Tibial nerve (tissue), 4 donors: ENCODE data around the gene PSMD5. TPM values are rescaled to one million over a fixed set of nuclear protein-coding genes. Genes with fewer than 3 reads are reported as not detected.

Source experiments
- DNase-seq, 2 donors: peaks; one replicate each; pipeline ENCODE4 v3.0.0-alpha.2; 2019; ENCODE audit warnings: low spot score in 2 of 2
- H3K27ac ChIP-seq, 4 donors: fragments of 200-600 bp; sonication (generic) in 3 of 4; one replicate each; pipeline ENCODE4 v1.5.1; 2017 to 2019; ENCODE audit warnings: mild to moderate bottlenecking in 1 of 4
- H3K27me3 ChIP-seq, 2 donors: fragments of 200-600 bp; sonication (generic) in 1 of 2; one replicate each; pipeline versions ENCODE4 v1.5.1 to v1.6.0; 2017 to 2019
- H3K36me3 ChIP-seq, 3 donors: fragments of 200-600 bp; sonication (generic); one replicate each; pipeline ENCODE4 v1.5.1; 2018 to 2019
- H3K4me1 ChIP-seq, 4 donors: fragments of 200-600 bp; sonication (generic) in 3 of 4; one replicate each; pipeline ENCODE4 v1.5.1; 2017 to 2019
- H3K4me3 ChIP-seq, 4 donors: fragments of 200-600 bp; sonication (generic) in 3 of 4; one replicate each; pipeline ENCODE4 v1.5.1; 2017 to 2019; ENCODE audit warnings: mild to moderate bottlenecking in 1 of 4, moderate library complexity in 1 of 4
- H3K9me3 ChIP-seq, 4 donors: fragments of 200-600 bp; sonication (generic) in 3 of 4; one replicate each; pipeline ENCODE4 v1.5.1; 2017 to 2019
- EP300 ChIP-seq, 2 donors: sonication (generic); formaldehyde crosslinking; IDR thresholded peaks; one replicate each; pipeline ENCODE4 v1.6.1; 2017; ENCODE audit warnings: antibody characterized with exemption in 2 of 2, mild to moderate bottlenecking in 1 of 2
- POLR2A ChIP-seq, 2 donors: fragments of 450-650 bp; IDR thresholded peaks; one replicate each; pipeline ENCODE4 v1.6.1; 2017; ENCODE audit warnings: antibody characterized with exemption in 2 of 2, mild to moderate bottlenecking in 2 of 2, moderate library complexity in 2 of 2
- WGBS, 2 donors: methylation state at CpG; one replicate each; pipeline ENCODE4 v1.1.5; 2018; 5-methylcytosine and 5-hydroxymethylcytosine counted together
- total RNA-seq, 4 donors: library from RNA; depleted of rRNA; stranded (reverse); fragments of >200 nt; gene quantifications; one replicate each; pipeline ENCODE4 v1.1.0, GENCODE V29; 2016
- TF ChIP-seq, protein P1 (sequence below), 5 experiments: fragments of 200-600 bp in 3 of 5; fragments of 450-650 bp in 2 of 5; sonication (generic) in 3 of 5; IDR thresholded peaks; one replicate each; pipeline ENCODE4 v1.5.1; 2016 to 2019; ENCODE audit warnings: antibody characterized with exemption in 5 of 5, mild to moderate bottlenecking in 3 of 5, moderate library complexity in 2 of 5

The PSMD5 gene
- total RNA-seq, 4 donors from 2014 or later: 33.9 to 37.7 (median 37.4) TPM

DNA sequence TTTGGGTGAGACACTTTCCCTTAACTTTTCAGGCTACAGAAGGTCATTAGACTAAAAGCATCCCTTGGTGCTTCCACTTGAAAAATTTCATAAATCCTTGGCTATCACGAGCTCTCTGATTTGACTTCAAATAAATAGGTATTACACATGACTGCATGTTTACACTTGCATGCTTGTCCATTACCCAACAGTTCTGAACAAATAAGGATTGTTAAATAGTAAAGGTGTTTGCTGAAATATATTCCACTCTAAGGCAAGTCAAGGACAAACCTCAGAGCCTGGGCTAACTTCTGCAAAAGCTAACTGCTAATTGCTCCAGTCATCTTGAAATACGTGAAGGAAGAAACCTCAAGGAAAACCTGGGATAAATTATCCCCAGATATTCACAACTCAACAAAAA lies 64.0 kb downstream of the PSMD5 start:
- no peaks in the 10 kb centered on the region for H3K9me3 ChIP-seq
- peaks cover 0 to 10% (median 2%) of the 10 kb centered on the region in 4 donors for H3K4me1 ChIP-seq
- TF ChIP-seq POLR2A (IDR thresholded peaks at IDR 0.05): no peak
- no peak for TF ChIP-seq EP300 (IDR thresholded peaks at IDR 0.05)
- TF ChIP-seq, protein P1, sequence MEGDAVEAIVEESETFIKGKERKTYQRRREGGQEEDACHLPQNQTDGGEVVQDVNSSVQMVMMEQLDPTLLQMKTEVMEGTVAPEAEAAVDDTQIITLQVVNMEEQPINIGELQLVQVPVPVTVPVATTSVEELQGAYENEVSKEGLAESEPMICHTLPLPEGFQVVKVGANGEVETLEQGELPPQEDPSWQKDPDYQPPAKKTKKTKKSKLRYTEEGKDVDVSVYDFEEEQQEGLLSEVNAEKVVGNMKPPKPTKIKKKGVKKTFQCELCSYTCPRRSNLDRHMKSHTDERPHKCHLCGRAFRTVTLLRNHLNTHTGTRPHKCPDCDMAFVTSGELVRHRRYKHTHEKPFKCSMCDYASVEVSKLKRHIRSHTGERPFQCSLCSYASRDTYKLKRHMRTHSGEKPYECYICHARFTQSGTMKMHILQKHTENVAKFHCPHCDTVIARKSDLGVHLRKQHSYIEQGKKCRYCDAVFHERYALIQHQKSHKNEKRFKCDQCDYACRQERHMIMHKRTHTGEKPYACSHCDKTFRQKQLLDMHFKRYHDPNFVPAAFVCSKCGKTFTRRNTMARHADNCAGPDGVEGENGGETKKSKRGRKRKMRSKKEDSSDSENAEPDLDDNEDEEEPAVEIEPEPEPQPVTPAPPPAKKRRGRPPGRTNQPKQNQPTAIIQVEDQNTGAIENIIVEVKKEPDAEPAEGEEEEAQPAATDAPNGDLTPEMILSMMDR (IDR thresholded peaks at IDR 0.05): no peak
- WGBS, 2 donors: 70 to 81% methylated on average over 2 of the region's 2 CpGs
- H3K36me3 ChIP-seq: peaks cover 0 to 62% (median 2%) of the 10 kb centered on the region in 3 donors
- no peak overlapping the region for H3K4me3 ChIP-seq
- no peak overlapping the region for H3K27ac ChIP-seq
- DNase-seq: no peak
- H3K27me3 ChIP-seq: no peaks in the 10 kb centered on the region

DNA sequence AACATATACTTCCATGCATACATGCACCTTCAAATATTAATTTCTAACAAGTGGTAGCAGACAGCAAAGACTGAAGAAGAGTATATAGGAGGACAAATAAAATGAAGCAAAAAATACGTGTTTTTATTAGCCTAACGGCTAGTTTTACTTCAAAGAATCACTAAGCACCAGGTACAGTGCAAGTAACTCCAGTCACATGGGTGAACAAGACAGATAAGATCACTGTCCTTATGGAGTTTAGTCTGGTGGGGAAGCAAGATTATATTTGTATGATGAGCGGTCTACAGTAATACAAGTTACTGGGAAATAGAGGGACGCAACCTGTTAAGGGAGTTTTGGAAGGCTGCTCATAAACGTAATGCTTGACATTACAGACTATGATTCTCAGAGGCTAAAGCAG lies 65.5 kb downstream of the PSMD5 start:
- WGBS, 2 donors: 92 to 93% methylated on average over 5 of the region's 5 CpGs
- H3K4me3 ChIP-seq: no peak overlapping the region
- DNase-seq: no peak
- TF ChIP-seq, protein P1 (IDR thresholded peaks at IDR 0.05): no peak
- TF ChIP-seq POLR2A (IDR thresholded peaks at IDR 0.05): no peak
- TF ChIP-seq EP300 (IDR thresholded peaks at IDR 0.05): no peak
- H3K36me3 ChIP-seq: peaks cover 0 to 74% (median 2%) of the 10 kb centered on the region in 3 donors
- no peaks in the 10 kb centered on the region for H3K27me3 ChIP-seq
- no peak overlapping the region for H3K27ac ChIP-seq
- H3K9me3 ChIP-seq: no peaks in the 10 kb centered on the region
- H3K4me1 ChIP-seq: no peaks in the 10 kb centered on the region

DNA sequence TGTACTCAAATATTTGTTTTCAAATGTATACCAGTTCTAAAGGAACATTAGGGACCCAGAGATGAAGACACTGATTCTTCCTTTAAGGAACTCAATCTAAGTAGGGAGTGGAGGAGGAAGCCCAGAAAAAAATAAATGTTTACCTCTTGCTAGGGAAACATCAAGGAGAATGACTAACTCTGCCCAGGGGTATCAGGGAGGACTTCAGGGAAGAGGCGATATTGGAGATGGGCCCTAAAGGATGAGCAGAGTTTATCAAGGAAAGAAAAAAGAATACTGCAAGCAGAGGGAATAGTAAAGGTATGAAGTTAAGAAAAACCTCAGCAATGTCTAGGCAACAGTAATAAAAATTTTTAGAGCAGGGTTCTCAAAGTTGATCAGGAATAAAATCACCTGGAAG lies 65.9 kb downstream of the PSMD5 start:
- H3K9me3 ChIP-seq: no peaks in the 10 kb centered on the region
- no peak for TF ChIP-seq EP300 (IDR thresholded peaks at IDR 0.05)
- TF ChIP-seq, protein P1 (IDR thresholded peaks at IDR 0.05): no peak
- TF ChIP-seq POLR2A (IDR thresholded peaks at IDR 0.05): no peak
- H3K4me3 ChIP-seq: no peak overlapping the region
- no peaks in the 10 kb centered on the region for H3K27me3 ChIP-seq
- DNase-seq: no peak
- H3K27ac ChIP-seq: no peak overlapping the region
- H3K4me1 ChIP-seq: no peaks in the 10 kb centered on the region
- 93 to 98% methylated on average over 1 of the region's 1 CpG for WGBS, 2 donors
- peaks cover 0 to 73% (median 2%) of the 10 kb centered on the region in 3 donors for H3K36me3 ChIP-seq

DNA sequence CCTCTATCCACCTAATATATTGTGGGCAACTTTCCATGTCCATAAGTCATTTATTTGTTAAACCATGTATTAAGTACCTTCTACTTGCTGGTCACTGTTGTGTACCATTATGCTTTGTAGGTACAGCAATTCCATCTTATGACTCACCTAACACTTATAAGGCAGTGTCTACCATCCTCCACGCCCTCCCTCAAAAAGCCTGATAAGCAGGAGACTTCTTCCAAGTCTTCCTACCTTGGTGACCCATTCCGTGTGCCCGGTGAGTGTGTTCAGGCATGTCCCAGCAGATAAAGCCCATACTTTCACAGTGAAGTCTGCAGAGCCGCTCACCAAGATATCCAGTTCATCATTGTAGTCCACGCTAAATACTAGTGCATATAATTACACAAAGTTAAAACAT lies 66.9 kb downstream of the PSMD5 start:
- 98% methylated on average over 5 of the region's 5 CpGs for WGBS, 2 donors
- Histone ChIP-seq H3K9me3 (no peaks in the 10 kb centered on the region), H3K27me3 (no peaks in the 10 kb centered on the region), H3K4me1 (no peaks in the 10 kb centered on the region), H3K27ac (no peak overlapping the region), H3K4me3 (no peak overlapping the region), H3K36me3 (peaks cover 0 to 82% (median 2%) of the 10 kb centered on the region in 3 donors)
- TF ChIP-seq EP300 (IDR thresholded peaks at IDR 0.05) (no peak), POLR2A (IDR thresholded peaks at IDR 0.05) (no peak)
- TF ChIP-seq, protein P1 (IDR thresholded peaks at IDR 0.05): no peak
- DNase-seq: no peak

DNA sequence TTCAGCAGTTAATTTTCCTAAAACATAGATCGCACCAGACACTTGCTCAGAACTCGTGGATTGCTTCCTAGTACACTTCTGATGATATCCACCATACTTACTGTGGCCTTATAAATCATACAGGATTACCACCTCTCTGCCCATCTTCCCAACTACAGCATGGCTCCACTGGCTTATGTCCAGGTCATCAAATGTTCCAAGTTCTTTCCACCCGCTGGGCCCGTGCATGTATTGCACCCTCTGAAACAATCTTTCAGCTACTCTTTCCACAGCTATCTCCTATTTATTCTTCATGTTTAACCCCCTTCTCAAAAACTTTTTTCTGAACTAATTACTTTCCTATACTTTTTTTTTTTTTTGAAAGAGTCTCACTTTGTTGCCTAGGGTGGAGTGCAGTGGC lies 68.0 kb downstream of the PSMD5 start:
- Histone ChIP-seq H3K27ac (no peak overlapping the region), H3K27me3 (no peaks in the 10 kb centered on the region), H3K36me3 (peaks cover 0 to 90% (median 2%) of the 10 kb centered on the region in 3 donors), H3K4me1 (no peaks in the 10 kb centered on the region), H3K4me3 (no peak overlapping the region), H3K9me3 (no peaks in the 10 kb centered on the region)
- no peak for DNase-seq
- TF ChIP-seq, protein P1 (IDR thresholded peaks at IDR 0.05): no peak
- no peak for TF ChIP-seq EP300 (IDR thresholded peaks at IDR 0.05)
- TF ChIP-seq POLR2A (IDR thresholded peaks at IDR 0.05): no peak
- 82 to 85% methylated on average over 4 of the region's 4 CpGs for WGBS, 2 donors
